H1 (cell line): Measurements from ENCODE around the gene SLC2A14. TPM values are rescaled to one million over a fixed set of nuclear protein-coding genes. Genes with fewer than 3 reads are reported as not detected.

Experiments used
- CBX5 ChIP-seq: fragments of 300-800, 300-1000 bp; sonication (generic); IDR thresholded peaks from 2 replicates; pipeline ENCODE4 v1.7.1; 2016; ENCODE audit warnings: antibody characterized with exemption, low read length, low read depth
- KDM4A ChIP-seq: IDR thresholded peaks from one replicate; pipeline ENCODE4 v1.7.1; 2012; ENCODE audit warnings: low read depth, mild to moderate bottlenecking, moderate library complexity, low read length, inconsistent platforms; ENCODE audit not compliant: severe bottlenecking
- MAX ChIP-seq: IDR thresholded peaks from 2 replicates; pipeline ENCODE4 v1.6.1; 2012; ENCODE audit warnings: inconsistent platforms
- POLR2A ChIP-seq, 2 experiments: IDR thresholded peaks; 1 replicate in 1 of 2; 2 replicates in 1 of 2; pipeline ENCODE4 v1.6.1; 2011; ENCODE audit warnings: low read depth in 2 of 2, low read length in 2 of 2, mild to moderate bottlenecking in 2 of 2; ENCODE audit errors: control extremely low read depth in 1 of 2
- polyA plus RNA-seq, 7 experiments: library from polyadenylated mRNA; depleted of rRNA in 3 of 7; stranded (reverse) in 5 of 7; unstranded in 2 of 7; fragments of >200 nt in 5 of 7; fragments of 200-250 nt in 2 of 7; gene quantifications; 1 replicate in 5 of 7; 2 replicates in 1 of 7; 4 replicates in 1 of 7; pipeline versions ENCODE4 v1.2.1 to v1.2.3, GENCODE V29; 2011 to 2013; ENCODE audit warnings: missing spikeins in 2 of 7, mixed read lengths in 2 of 7
- total RNA-seq: library from RNA; stranded (reverse); fragmentation: NEBNext Ultra II Directional; extraction: Animal tissue kit (Norgen Biotek cat#: 25700); gene quantifications from 2 replicates; pipeline ENCODE4 v1.2.1, GENCODE V29; 2021

SLC2A14 gene
- total and polyA plus RNA-seq, 2 of the 8 experiments (the other 6 are each of a cell fraction or from before 2014, with no cell fraction given), result 11.1 to 19.3 TPM

GRCh38 chr12:7856516-7856915, 16.2 kb downstream of the SLC2A14 start (continued):
- TF ChIP-seq KDM4A (no peak), POLR2A (IDR thresholded peaks at IDR 0.05; ENCODE audit: control extremely low read depth in 1 of 2, low read depth in 2 of 2, low read length in 2 of 2) (no peak), CBX5 (no peak), MAX (no peak)
